ENCODE measurements around the gene SAMD4A.

SAMD4A gene

GRCh38 chr14:54704768-54705167 lies 137.8 kb downstream of the SAMD4A start:
- DNase-seq (ENCODE audit: insufficient read length, low spot score) (no peak), FAIRE-seq (no peak)
- TF ChIP-seq POLR2A (IDR thresholded peaks at IDR 0.05; ENCODE audit: low read depth, low read length) (no peak), POU2F2 (IDR thresholded peaks at IDR 0.05; ENCODE audit: low read depth, low read length) (no peak), TAF1 (IDR thresholded peaks at IDR 0.05; ENCODE audit: low read depth, low read length) (no peak), POLR2AphosphoS5 (IDR thresholded peaks at IDR 0.05; ENCODE audit: low read depth, low read length) (no peak), SPI1 (IDR thresholded peaks at IDR 0.05; ENCODE audit: low read depth, low read length) (no peak), PAX5 (IDR thresholded peaks at IDR 0.05; ENCODE audit: insufficient read depth, low read length, severe bottlenecking) (no peak)

- no peak for FAIRE-seq
- no peak for DNase-seq (ENCODE audit: insufficient read length, low spot score)
- TF ChIP-seq SPI1 (IDR thresholded peaks at IDR 0.05; ENCODE audit: low read depth, low read length): no peak
- no peak for TF ChIP-seq PAX5 (IDR thresholded peaks at IDR 0.05; ENCODE audit: insufficient read depth, low read length, severe bottlenecking)
- no peak for TF ChIP-seq POU2F2 (IDR thresholded peaks at IDR 0.05; ENCODE audit: low read depth, low read length)
- TF ChIP-seq TAF1 (IDR thresholded peaks at IDR 0.05; ENCODE audit: low read depth, low read length): no peak
- no peak for TF ChIP-seq POLR2AphosphoS5 (IDR thresholded peaks at IDR 0.05; ENCODE audit: low read depth, low read length)
- TF ChIP-seq POLR2A (IDR thresholded peaks at IDR 0.05; ENCODE audit: low read depth, low read length): no peak
Measured at GRCh38 chr14:54706769-54707168, 139.8 kb downstream of the SAMD4A start.

GRCh38 chr14:54708161-54708560 lies 141.2 kb downstream of the SAMD4A start:
- DNase-seq (ENCODE audit: insufficient read length, low spot score) (no peak), FAIRE-seq (no peak)
- no peak for TF ChIP-seq POLR2AphosphoS5 (IDR thresholded peaks at IDR 0.05; ENCODE audit: low read depth, low read length)
- TF ChIP-seq PAX5 (IDR thresholded peaks at IDR 0.05; ENCODE audit: insufficient read depth, low read length, severe bottlenecking): no peak
- no peak for TF ChIP-seq TAF1 (IDR thresholded peaks at IDR 0.05; ENCODE audit: low read depth, low read length)
- no peak for TF ChIP-seq POU2F2 (IDR thresholded peaks at IDR 0.05; ENCODE audit: low read depth, low read length)
- TF ChIP-seq POLR2A (IDR thresholded peaks at IDR 0.05; ENCODE audit: low read depth, low read length): no peak

GRCh38 chr14:54708982-54709381 lies 142.1 kb downstream of the SAMD4A start:
- DNase-seq (ENCODE audit: insufficient read length, low spot score) (no peak), FAIRE-seq (no peak)
- TF ChIP-seq TAF1 (IDR thresholded peaks at IDR 0.05; ENCODE audit: low read depth, low read length) (no peak), POU2F2 (IDR thresholded peaks at IDR 0.05; ENCODE audit: low read depth, low read length) (no peak), SPI1 (IDR thresholded peaks at IDR 0.05; ENCODE audit: low read depth, low read length) (no peak), PAX5 (IDR thresholded peaks at IDR 0.05; ENCODE audit: insufficient read depth, low read length, severe bottlenecking) (no peak), POLR2AphosphoS5 (IDR thresholded peaks at IDR 0.05; ENCODE audit: low read depth, low read length) (no peak), POLR2A (IDR thresholded peaks at IDR 0.05; ENCODE audit: low read depth, low read length) (no peak)

GRCh38 chr14:54709444-54709843 lies 142.5 kb downstream of the SAMD4A start:
- FAIRE-seq: peak; percentile 84
- TF ChIP-seq POLR2AphosphoS5 (IDR thresholded peaks at IDR 0.05; ENCODE audit: low read depth, low read length) (no peak), POLR2A (IDR thresholded peaks at IDR 0.05; ENCODE audit: low read depth, low read length) (no peak), PAX5 (IDR thresholded peaks at IDR 0.05; ENCODE audit: insufficient read depth, low read length, severe bottlenecking) (no peak), SPI1 (IDR thresholded peaks at IDR 0.05; ENCODE audit: low read depth, low read length) (no peak), POU2F2 (IDR thresholded peaks at IDR 0.05; ENCODE audit: low read depth, low read length) (no peak), TAF1 (IDR thresholded peaks at IDR 0.05; ENCODE audit: low read depth, low read length) (no peak)
- DNase-seq (ENCODE audit: insufficient read length, low spot score): peak; percentile 23

- no peak for FAIRE-seq
- TF ChIP-seq SPI1 (IDR thresholded peaks at IDR 0.05; ENCODE audit: low read depth, low read length) (no peak), POLR2AphosphoS5 (IDR thresholded peaks at IDR 0.05; ENCODE audit: low read depth, low read length) (no peak), PAX5 (IDR thresholded peaks at IDR 0.05; ENCODE audit: insufficient read depth, low read length, severe bottlenecking) (no peak), POU2F2 (IDR thresholded peaks at IDR 0.05; ENCODE audit: low read depth, low read length) (no peak), POLR2A (IDR thresholded peaks at IDR 0.05; ENCODE audit: low read depth, low read length) (no peak), TAF1 (IDR thresholded peaks at IDR 0.05; ENCODE audit: low read depth, low read length) (no peak)
- DNase-seq (ENCODE audit: insufficient read length, low spot score): no peak
Measured at GRCh38 chr14:54709867-54710266, 142.9 kb downstream of the SAMD4A start.

GRCh38 chr14:54711312-54711711 lies 144.4 kb downstream of the SAMD4A start:
- DNase-seq (ENCODE audit: insufficient read length, low spot score) (no peak), FAIRE-seq (no peak)
- TF ChIP-seq POLR2A (IDR thresholded peaks at IDR 0.05; ENCODE audit: low read depth, low read length): no peak
- TF ChIP-seq POLR2AphosphoS5 (IDR thresholded peaks at IDR 0.05; ENCODE audit: low read depth, low read length): no peak
- no peak for TF ChIP-seq POU2F2 (IDR thresholded peaks at IDR 0.05; ENCODE audit: low read depth, low read length)
- TF ChIP-seq PAX5 (IDR thresholded peaks at IDR 0.05; ENCODE audit: insufficient read depth, low read length, severe bottlenecking): no peak
- no peak for TF ChIP-seq SPI1 (IDR thresholded peaks at IDR 0.05; ENCODE audit: low read depth, low read length)
- TF ChIP-seq TAF1 (IDR thresholded peaks at IDR 0.05; ENCODE audit: low read depth, low read length): no peak

- FAIRE-seq (peak; percentile 51), DNase-seq (ENCODE audit: insufficient read length, low spot score) (no peak)
- TF ChIP-seq PAX5 (IDR thresholded peaks at IDR 0.05; ENCODE audit: insufficient read depth, low read length, severe bottlenecking) (no peak), POLR2A (IDR thresholded peaks at IDR 0.05; ENCODE audit: low read depth, low read length) (no peak), SPI1 (IDR thresholded peaks at IDR 0.05; ENCODE audit: low read depth, low read length) (no peak), POLR2AphosphoS5 (IDR thresholded peaks at IDR 0.05; ENCODE audit: low read depth, low read length) (no peak), POU2F2 (IDR thresholded peaks at IDR 0.05; ENCODE audit: low read depth, low read length) (no peak), TAF1 (IDR thresholded peaks at IDR 0.05; ENCODE audit: low read depth, low read length) (no peak)
Measured at GRCh38 chr14:54711812-54712464, 145.0 kb downstream of the SAMD4A start.

GRCh38 chr14:54712465-54713200 lies 145.7 kb downstream of the SAMD4A start:
- DNase-seq (ENCODE audit: insufficient read length, low spot score): no peak
- FAIRE-seq: peak; percentile 59
- TF ChIP-seq PAX5 (IDR thresholded peaks at IDR 0.05; ENCODE audit: insufficient read depth, low read length, severe bottlenecking): no peak
- no peak for TF ChIP-seq SPI1 (IDR thresholded peaks at IDR 0.05; ENCODE audit: low read depth, low read length)
- TF ChIP-seq POU2F2 (IDR thresholded peaks at IDR 0.05; ENCODE audit: low read depth, low read length): no peak
- no peak for TF ChIP-seq POLR2A (IDR thresholded peaks at IDR 0.05; ENCODE audit: low read depth, low read length)
- TF ChIP-seq TAF1 (IDR thresholded peaks at IDR 0.05; ENCODE audit: low read depth, low read length): no peak
- no peak for TF ChIP-seq POLR2AphosphoS5 (IDR thresholded peaks at IDR 0.05; ENCODE audit: low read depth, low read length)

Measured in GM12891 (cell line).